C4-2B (cell line): ENCODE measurements around the gene EEF1G.

ENCODE experiments used
- H3K27ac ChIP-seq: fragments of 450-650 bp; 2 replicates; pipeline ENCODE4 v1.5.1; 2017
- CTCF ChIP-seq: fragments of 450-650 bp; conservative IDR thresholded peaks from 2 replicates; pipeline ENCODE4 v1.5.1; 2017; ENCODE audit warnings: mild to moderate bottlenecking
- ZFX ChIP-seq: fragments of 450-650 bp; IDR thresholded peaks from 2 replicates; pipeline ENCODE4 v1.6.1; 2017

EEF1G gene

GRCh38 chr11:62578541-62578940 lies 4.8 kb upstream of the EEF1G start:
- no peak overlapping the region for H3K27ac ChIP-seq
- TF ChIP-seq CTCF = no peak
- no peak for TF ChIP-seq ZFX

GRCh38 chr11:62577046-62577714 lies 3.5 kb upstream of the EEF1G start:
- TF ChIP-seq ZFX = no peak
- no peak for TF ChIP-seq CTCF
- H3K27ac ChIP-seq = no peak overlapping the region

GRCh38 chr11:62575837-62576236 lies 2.1 kb upstream of the EEF1G start:
- H3K27ac ChIP-seq = no peak overlapping the region; the same call in 1 of the 2 replicates
- TF ChIP-seq CTCF = no peak
- no peak for TF ChIP-seq ZFX

GRCh38 chr11:62575156-62575555 lies 1.5 kb upstream of the EEF1G start:
- peak overlapping the region; percentile 90 for H3K27ac ChIP-seq
- TF ChIP-seq CTCF (no peak), ZFX (no peak)

GRCh38 chr11:62574363-62575071 lies 826 bp upstream of the EEF1G start:
- TF ChIP-seq ZFX (no peak), CTCF (no peak)
- H3K27ac ChIP-seq = peak overlapping the region; percentile 90

- peak overlapping the region; percentile 90 for H3K27ac ChIP-seq
- TF ChIP-seq ZFX (no peak), CTCF (no peak)
Measured at GRCh38 chr11:62573006-62573591, 592 bp downstream of the EEF1G start.

GRCh38 chr11:62572431-62572830 lies 1.3 kb downstream of the EEF1G start:
- TF ChIP-seq ZFX = no peak
- no peak for TF ChIP-seq CTCF
- H3K27ac ChIP-seq = peak overlapping the region; percentile 90

- H3K27ac ChIP-seq = peak overlapping the region; percentile 8; the same call in 1 of the 2 replicates
Measured at GRCh38 chr11:62571493-62571892, 2.2 kb downstream of the EEF1G start.

- peak overlapping the region; percentile 8; the same call in 1 of the 2 replicates for H3K27ac ChIP-seq
Measured at GRCh38 chr11:62570903-62571302, 2.8 kb downstream of the EEF1G start.
